ENCODE measurements around the gene TTC28. TPM values are rescaled to one million over a fixed set of nuclear protein-coding genes. Genes with fewer than 3 reads are reported as not detected.

TTC28 gene
- total RNA-seq, 1 experiment from 2014 or later, result 11.2 TPM

GRCh38 chr22:28594076-28594796 lies 85.4 kb downstream of the TTC28 start:
- Histone ChIP-seq H2AFZ (ENCODE audit: low read length) (no peak overlapping the region), H3K4me1 (ENCODE audit: low read length) (peaks cover 14% of the 10 kb centered on the region), H3K4me2 (ENCODE audit: low read depth, low read length, poor library complexity, severe bottlenecking) (no peak overlapping the region), H3K9me2 (replicated peaks; ENCODE audit: insufficient read depth, low read length) (no peaks in the 10 kb centered on the region), H3K27ac (ENCODE audit: low read length) (no peak overlapping the region), H3K9ac (ENCODE audit: low read length) (no peak overlapping the region), H3K9me3 (ENCODE audit: low read length) (no peaks in the 10 kb centered on the region), H3K36me3 (ENCODE audit: insufficient read depth, low read length) (no peaks in the 10 kb centered on the region), H3K4me3 (ENCODE audit: low read length) (no peak overlapping the region), H3K79me2 (ENCODE audit: low read length) (no peaks in the 10 kb centered on the region), H3K27me3 (ENCODE audit: low read length) (no peaks in the 10 kb centered on the region), H4K20me1 (ENCODE audit: insufficient read depth, low read depth, low read length) (peaks cover 23% of the 10 kb centered on the region)
- DNase-seq, result no peak

- H3K9ac ChIP-seq (ENCODE audit: low read length), result no peak overlapping the region
- no peaks in the 10 kb centered on the region for H3K27me3 ChIP-seq (ENCODE audit: low read length)
- no peaks in the 10 kb centered on the region for H3K79me2 ChIP-seq (ENCODE audit: low read length)
- no peak overlapping the region for H3K27ac ChIP-seq (ENCODE audit: low read length)
- no peak for DNase-seq
- H3K36me3 ChIP-seq (ENCODE audit: insufficient read depth, low read length), result no peaks in the 10 kb centered on the region
- H3K9me3 ChIP-seq (ENCODE audit: low read length), result no peaks in the 10 kb centered on the region
- peaks cover 14% of the 10 kb centered on the region for H3K4me1 ChIP-seq (ENCODE audit: low read length)
- H3K4me2 ChIP-seq (ENCODE audit: low read depth, low read length, poor library complexity, severe bottlenecking), result no peak overlapping the region
- no peak overlapping the region for H2AFZ ChIP-seq (ENCODE audit: low read length)
- H4K20me1 ChIP-seq (ENCODE audit: insufficient read depth, low read depth, low read length), result peaks cover 26% of the 10 kb centered on the region
- no peak overlapping the region for H3K4me3 ChIP-seq (ENCODE audit: low read length)
- no peaks in the 10 kb centered on the region for H3K9me2 ChIP-seq (replicated peaks; ENCODE audit: insufficient read depth, low read length)
Measured at GRCh38 chr22:28593299-28593698, 86.3 kb downstream of the TTC28 start.

GRCh38 chr22:28589102-28589750 lies 90.4 kb downstream of the TTC28 start:
- Histone ChIP-seq H3K9ac (ENCODE audit: low read length) (no peak overlapping the region), H4K20me1 (ENCODE audit: insufficient read depth, low read depth, low read length) (peaks cover 17% of the 10 kb centered on the region), H3K27me3 (ENCODE audit: low read length) (no peaks in the 10 kb centered on the region), H3K9me2 (replicated peaks; ENCODE audit: insufficient read depth, low read length) (no peaks in the 10 kb centered on the region), H3K4me2 (ENCODE audit: low read depth, low read length, poor library complexity, severe bottlenecking) (no peak overlapping the region), H3K9me3 (ENCODE audit: low read length) (no peaks in the 10 kb centered on the region), H3K36me3 (ENCODE audit: insufficient read depth, low read length) (no peaks in the 10 kb centered on the region), H3K4me1 (ENCODE audit: low read length) (no peaks in the 10 kb centered on the region), H3K27ac (ENCODE audit: low read length) (no peak overlapping the region), H2AFZ (ENCODE audit: low read length) (no peak overlapping the region), H3K4me3 (ENCODE audit: low read length) (no peak overlapping the region), H3K79me2 (ENCODE audit: low read length) (no peaks in the 10 kb centered on the region)
- no peak for DNase-seq

DNA sequence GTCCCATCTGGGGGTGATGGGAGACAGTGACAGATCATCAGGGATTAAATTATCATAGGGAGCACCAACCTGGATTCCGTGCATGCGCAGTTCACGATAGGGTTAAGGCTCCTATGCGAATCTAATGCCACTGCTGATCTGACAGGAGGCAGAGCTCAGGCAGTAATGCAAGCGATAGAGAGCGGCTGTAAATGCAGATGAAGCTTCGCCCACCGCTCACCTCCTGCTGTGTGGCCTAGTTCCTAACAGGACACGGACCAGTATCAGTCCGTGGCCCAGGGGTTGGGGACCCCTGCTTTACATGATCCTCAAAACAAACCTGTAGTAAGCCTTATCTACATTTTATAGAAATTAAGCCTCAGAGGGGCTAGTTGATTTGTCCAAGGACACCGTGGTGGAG lies 94.3 kb downstream of the TTC28 start:
- H3K36me3 ChIP-seq (ENCODE audit: insufficient read depth, low read length), result no peaks in the 10 kb centered on the region
- H2AFZ ChIP-seq (ENCODE audit: low read length), result no peak overlapping the region
- DNase-seq, result no peak
- no peaks in the 10 kb centered on the region for H3K4me1 ChIP-seq (ENCODE audit: low read length)
- no peak overlapping the region for H3K4me2 ChIP-seq (ENCODE audit: low read depth, low read length, poor library complexity, severe bottlenecking)
- H3K9me2 ChIP-seq (replicated peaks; ENCODE audit: insufficient read depth, low read length), result no peaks in the 10 kb centered on the region
- H3K9me3 ChIP-seq (ENCODE audit: low read length), result no peaks in the 10 kb centered on the region
- peaks cover 14% of the 10 kb centered on the region for H4K20me1 ChIP-seq (ENCODE audit: insufficient read depth, low read depth, low read length)
- no peak overlapping the region for H3K27ac ChIP-seq (ENCODE audit: low read length)
- H3K9ac ChIP-seq (ENCODE audit: low read length), result no peak overlapping the region
- H3K4me3 ChIP-seq (ENCODE audit: low read length), result no peak overlapping the region
- no peaks in the 10 kb centered on the region for H3K27me3 ChIP-seq (ENCODE audit: low read length)
- no peaks in the 10 kb centered on the region for H3K79me2 ChIP-seq (ENCODE audit: low read length)

- H3K4me1 ChIP-seq (ENCODE audit: low read length), result no peaks in the 10 kb centered on the region
- H3K79me2 ChIP-seq (ENCODE audit: low read length), result no peaks in the 10 kb centered on the region
- no peaks in the 10 kb centered on the region for H3K9me2 ChIP-seq (replicated peaks; ENCODE audit: insufficient read depth, low read length)
- H4K20me1 ChIP-seq (ENCODE audit: insufficient read depth, low read depth, low read length), result peaks cover 9% of the 10 kb centered on the region
- no peak for DNase-seq
- H3K9ac ChIP-seq (ENCODE audit: low read length), result no peak overlapping the region
- no peak overlapping the region for H3K27ac ChIP-seq (ENCODE audit: low read length)
- H3K27me3 ChIP-seq (ENCODE audit: low read length), result no peaks in the 10 kb centered on the region
- no peaks in the 10 kb centered on the region for H3K9me3 ChIP-seq (ENCODE audit: low read length)
- no peak overlapping the region for H3K4me2 ChIP-seq (ENCODE audit: low read depth, low read length, poor library complexity, severe bottlenecking)
- H2AFZ ChIP-seq (ENCODE audit: low read length), result no peak overlapping the region
- H3K4me3 ChIP-seq (ENCODE audit: low read length), result no peak overlapping the region
- no peaks in the 10 kb centered on the region for H3K36me3 ChIP-seq (ENCODE audit: insufficient read depth, low read length)
Measured at GRCh38 chr22:28582806-28583205, 96.8 kb downstream of the TTC28 start.

GRCh38 chr22:28581016-28581415 lies 98.6 kb downstream of the TTC28 start:
- no peaks in the 10 kb centered on the region for H3K36me3 ChIP-seq (ENCODE audit: insufficient read depth, low read length)
- H3K4me3 ChIP-seq (ENCODE audit: low read length), result no peak overlapping the region
- no peak overlapping the region for H3K9ac ChIP-seq (ENCODE audit: low read length)
- H3K79me2 ChIP-seq (ENCODE audit: low read length), result no peaks in the 10 kb centered on the region
- no peaks in the 10 kb centered on the region for H3K9me2 ChIP-seq (replicated peaks; ENCODE audit: insufficient read depth, low read length)
- no peak overlapping the region for H2AFZ ChIP-seq (ENCODE audit: low read length)
- no peak for DNase-seq
- H3K4me2 ChIP-seq (ENCODE audit: low read depth, low read length, poor library complexity, severe bottlenecking), result no peak overlapping the region
- H3K27ac ChIP-seq (ENCODE audit: low read length), result no peak overlapping the region
- no peaks in the 10 kb centered on the region for H3K9me3 ChIP-seq (ENCODE audit: low read length)
- H3K27me3 ChIP-seq (ENCODE audit: low read length), result no peaks in the 10 kb centered on the region
- no peaks in the 10 kb centered on the region for H3K4me1 ChIP-seq (ENCODE audit: low read length)
- H4K20me1 ChIP-seq (ENCODE audit: insufficient read depth, low read depth, low read length), result peaks cover 9% of the 10 kb centered on the region

- Histone ChIP-seq H3K4me3 (ENCODE audit: low read length) (no peak overlapping the region), H3K79me2 (ENCODE audit: low read length) (no peaks in the 10 kb centered on the region), H3K36me3 (ENCODE audit: insufficient read depth, low read length) (no peaks in the 10 kb centered on the region), H3K27ac (ENCODE audit: low read length) (no peak overlapping the region), H2AFZ (ENCODE audit: low read length) (no peak overlapping the region), H3K27me3 (ENCODE audit: low read length) (no peaks in the 10 kb centered on the region), H3K9me3 (ENCODE audit: low read length) (no peaks in the 10 kb centered on the region), H3K9ac (ENCODE audit: low read length) (no peak overlapping the region), H4K20me1 (ENCODE audit: insufficient read depth, low read depth, low read length) (no peaks in the 10 kb centered on the region), H3K4me1 (ENCODE audit: low read length) (no peaks in the 10 kb centered on the region), H3K9me2 (replicated peaks; ENCODE audit: insufficient read depth, low read length) (no peaks in the 10 kb centered on the region), H3K4me2 (ENCODE audit: low read depth, low read length, poor library complexity, severe bottlenecking) (no peak overlapping the region)
- DNase-seq, result no peak
Measured at GRCh38 chr22:28576162-28576561, 103.5 kb downstream of the TTC28 start.

- Histone ChIP-seq H4K20me1 (ENCODE audit: insufficient read depth, low read depth, low read length) (peaks cover 1% of the 10 kb centered on the region; the same call in 1 of the 2 replicates), H3K4me3 (ENCODE audit: low read length) (no peak overlapping the region), H3K27me3 (ENCODE audit: low read length) (no peaks in the 10 kb centered on the region), H3K79me2 (ENCODE audit: low read length) (no peaks in the 10 kb centered on the region), H3K9ac (ENCODE audit: low read length) (no peak overlapping the region), H3K9me3 (ENCODE audit: low read length) (no peaks in the 10 kb centered on the region), H3K4me2 (ENCODE audit: low read depth, low read length, poor library complexity, severe bottlenecking) (no peak overlapping the region), H3K27ac (ENCODE audit: low read length) (no peak overlapping the region), H3K36me3 (ENCODE audit: insufficient read depth, low read length) (no peaks in the 10 kb centered on the region), H3K4me1 (ENCODE audit: low read length) (no peaks in the 10 kb centered on the region), H3K9me2 (replicated peaks; ENCODE audit: insufficient read depth, low read length) (no peaks in the 10 kb centered on the region), H2AFZ (ENCODE audit: low read length) (no peak overlapping the region)
- DNase-seq, result no peak
Measured at GRCh38 chr22:28574159-28574788, 105.4 kb downstream of the TTC28 start.
